Thyroid gland (tissue), 4 donors: ENCODE results near the gene CDKN2C.

Experiments used
- CTCF ChIP-seq, 6 experiments: fragments of 200-600 bp in 3 of 6; fragments of 450-650 bp in 3 of 6; sonication (generic) in 3 of 6; IDR thresholded peaks; one replicate each; pipeline ENCODE4 v1.5.1; 2016 to 2019; ENCODE audit warnings: antibody characterized with exemption in 6 of 6, mild to moderate bottlenecking in 2 of 6, inconsistent platforms in 1 of 6, moderate library complexity in 1 of 6
- POLR2A ChIP-seq, 2 donors: fragments of 450-650 bp; IDR thresholded peaks; one replicate each; pipeline ENCODE4 v1.6.1; 2017; ENCODE audit warnings: antibody characterized with exemption in 2 of 2, mild to moderate bottlenecking in 2 of 2, moderate library complexity in 1 of 2

DNA sequence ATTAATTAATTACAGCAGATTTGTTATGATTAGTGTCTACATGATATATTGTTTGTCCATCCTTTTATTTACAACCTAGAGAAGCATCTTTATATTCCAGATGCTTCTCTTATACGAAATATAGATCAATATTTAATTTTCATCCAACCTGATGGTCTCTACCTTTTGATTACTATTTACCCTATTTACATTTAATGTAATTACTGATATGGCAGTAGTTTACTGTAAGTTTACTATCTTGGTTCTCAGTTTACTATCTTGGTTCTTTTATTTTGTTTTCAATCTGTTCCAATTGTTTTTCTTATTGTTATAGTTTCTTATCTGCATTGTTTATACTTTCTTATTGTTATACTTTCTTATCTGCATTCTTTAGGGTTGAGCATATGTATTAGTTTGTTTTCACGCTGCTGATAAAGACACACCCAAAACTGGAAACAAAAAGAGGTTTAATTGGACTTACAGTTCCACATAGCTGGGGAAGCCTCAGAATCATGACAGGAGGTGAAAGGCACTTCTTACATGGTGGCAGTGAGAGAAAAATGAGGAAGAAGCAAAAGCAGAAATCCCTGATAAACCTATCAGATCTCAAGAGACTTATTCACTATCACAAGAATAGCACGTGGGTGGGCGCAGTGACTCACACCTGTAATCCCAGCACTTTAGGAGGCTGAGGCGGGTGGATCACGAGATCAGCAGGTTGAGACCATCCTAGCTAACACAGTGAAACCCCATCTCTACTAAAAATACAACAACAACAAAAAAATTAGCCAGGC, 38.9 kb upstream of the CDKN2C start:
- TF ChIP-seq POLR2A (IDR thresholded peaks at IDR 0.05) (no peak), CTCF (IDR thresholded peaks at IDR 0.05) (no peak)
